Esophagus squamous epithelium (tissue), 5 donors: ENCODE measurements around the gene CACNB2. TPM values are rescaled to one million over a fixed set of nuclear protein-coding genes. Genes with fewer than 3 reads are reported as not detected.

ENCODE experiments used
- DNase-seq: peaks from one replicate; lab custom pipeline; 2025; lab: John Stamatoyannopoulos, UW
- H3K27ac ChIP-seq, 4 donors: fragments of 200-600 bp; sonication (generic); one replicate each; pipeline ENCODE4 v1.5.1; 2016 to 2019; ENCODE audit warnings: mild to moderate bottlenecking in 1 of 4
- H3K27me3 ChIP-seq, 4 donors: fragments of 200-600 bp; sonication (generic); 1 replicate in 3 of 4; 2 replicates in 1 of 4; pipeline versions ENCODE4 v1.5.1 to v1.6.0; 2017 to 2021; ENCODE audit warnings: antibody characterized with exemption in 1 of 4
- H3K36me3 ChIP-seq, 3 donors: fragments of 200-600 bp; sonication (generic); one replicate each; pipeline ENCODE4 v1.5.1; 2016 to 2019
- H3K4me1 ChIP-seq, 3 donors: fragments of 200-600 bp; sonication (generic); one replicate each; pipeline ENCODE4 v1.5.1; 2017 to 2019
- H3K4me3 ChIP-seq, 4 donors: fragments of 200-600 bp; sonication (generic); 1 replicate in 3 of 4; 2 replicates in 1 of 4; pipeline ENCODE4 v1.5.1; 2016 to 2019; ENCODE audit warnings: mild to moderate bottlenecking in 2 of 4, moderate library complexity in 1 of 4
- H3K9me3 ChIP-seq, 3 donors: fragments of 200-600 bp; sonication (generic); one replicate each; pipeline ENCODE4 v1.5.1; 2016 to 2019
- CTCF ChIP-seq, 6 experiments: fragments of 450-650 bp in 4 of 6; fragments of 200-600 bp in 2 of 6; sonication (generic) in 2 of 6; IDR thresholded peaks; one replicate each; pipeline ENCODE4 v1.5.1; 2016 to 2019; ENCODE audit warnings: antibody characterized with exemption in 6 of 6, mild to moderate bottlenecking in 4 of 6, moderate library complexity in 4 of 6
- POLR2A ChIP-seq, 4 donors: fragments of 450-650 bp; IDR thresholded peaks; one replicate each; pipeline ENCODE4 v1.6.1; 2017; ENCODE audit warnings: antibody characterized with exemption in 4 of 4, mild to moderate bottlenecking in 4 of 4, moderate library complexity in 3 of 4
- WGBS, 2 donors: methylation state at CpG; one replicate each; pipeline ENCODE4 v1.1.5; 2018; 5-methylcytosine and 5-hydroxymethylcytosine counted together
- intact Hi-C: fragments of 100-400 bp; cut with DNase I; formaldehyde crosslinking; loops from one replicate; pipeline ENCODE4 v1.15.0; 2022
- total RNA-seq, 4 donors: library from RNA; depleted of rRNA; stranded (reverse); fragments of >200 nt; gene quantifications; one replicate each; pipeline ENCODE4 v1.1.0, GENCODE V29; 2016
- donor health status: DM: yes; HTN: yes; CAD: no.

The CACNB2 gene
- total RNA-seq, 4 donors from 2014 or later, result 0.91 to 37.0 (median 5.7) TPM

- Histone ChIP-seq H3K9me3 (no peaks in the 10 kb centered on the region), H3K27ac (no peak overlapping the region), H3K27me3 (no peaks in the 10 kb centered on the region), H3K36me3 (no peaks in the 10 kb centered on the region), H3K4me1 (peaks cover 0 to 23% (median 0%) of the 10 kb centered on the region in 3 donors), H3K4me3 (no peak overlapping the region)
- no peak for DNase-seq
- TF ChIP-seq CTCF (IDR thresholded peaks at IDR 0.05), result peak in 1 of 6 experiments; percentile 11
- TF ChIP-seq POLR2A (IDR thresholded peaks at IDR 0.05), result no peak
- 54 to 62% methylated on average over 2 of the region's 2 CpGs for WGBS, 2 donors
- intact Hi-C loops, result no loop called here
Observed at GRCh38 chr10:18216482-18216881, 76.3 kb downstream of the CACNB2 start.

GRCh38 chr10:18217577-18217976, 77.4 kb downstream of the CACNB2 start:
- intact Hi-C loops, result no loop called here
- no peak for DNase-seq
- no peak for TF ChIP-seq CTCF (IDR thresholded peaks at IDR 0.05)
- TF ChIP-seq POLR2A (IDR thresholded peaks at IDR 0.05), result no peak
- Histone ChIP-seq H3K27me3 (no peaks in the 10 kb centered on the region), H3K27ac (peak overlapping the region in 1 of 4 donors; percentile 14), H3K4me1 (peaks cover 0 to 23% (median 0%) of the 10 kb centered on the region in 3 donors), H3K9me3 (no peaks in the 10 kb centered on the region), H3K4me3 (no peak overlapping the region), H3K36me3 (no peaks in the 10 kb centered on the region)
- 85 to 95% methylated on average over 2 of the region's 2 CpGs for WGBS, 2 donors

DNA sequence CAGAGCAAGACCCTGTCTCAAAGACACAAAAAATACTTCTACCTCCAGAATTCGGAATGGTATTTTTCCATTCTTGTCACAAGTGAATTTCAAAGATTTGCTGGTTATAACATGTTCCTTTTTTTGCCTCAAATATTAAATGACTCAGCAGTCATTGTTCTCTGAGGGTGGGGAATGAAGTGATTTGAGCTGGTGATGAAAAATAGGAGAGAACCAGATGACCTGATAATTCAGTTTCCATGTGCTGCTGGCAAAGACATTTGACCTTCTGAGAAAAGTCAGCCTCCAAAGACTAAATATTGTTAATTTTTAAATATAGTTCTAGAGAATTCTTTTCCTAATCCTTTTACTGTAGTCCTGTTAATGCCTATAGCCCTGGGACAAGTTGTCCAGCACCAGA, 78.9 kb downstream of the CACNB2 start:
- 42 to 57% methylated on average over 1 of the region's 1 CpG for WGBS, 2 donors

DNA sequence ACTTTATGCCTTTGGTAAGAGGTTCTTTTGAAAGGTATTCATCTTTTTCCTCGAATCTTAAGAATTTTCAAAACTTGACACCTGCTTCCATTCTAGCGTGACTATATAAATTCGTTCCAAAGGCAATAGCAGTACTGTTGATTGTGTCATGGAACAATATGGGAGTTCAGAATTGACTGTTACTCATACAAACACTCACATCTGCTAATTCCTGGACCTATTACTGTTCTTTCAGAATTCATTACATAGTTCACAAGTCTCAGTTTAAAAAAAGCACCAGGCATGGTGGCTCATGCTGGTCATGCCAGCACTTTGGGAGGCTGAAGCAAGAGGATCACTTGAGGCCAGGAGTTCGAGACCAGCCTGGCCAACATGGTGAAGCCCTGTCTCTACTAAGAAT, 80.9 kb downstream of the CACNB2 start:
- Histone ChIP-seq H3K27me3 (no peaks in the 10 kb centered on the region), H3K27ac (no peak overlapping the region), H3K4me3 (no peak overlapping the region), H3K4me1 (peaks cover 0 to 20% (median 0%) of the 10 kb centered on the region in 3 donors), H3K9me3 (no peaks in the 10 kb centered on the region), H3K36me3 (no peaks in the 10 kb centered on the region)
- no peak for TF ChIP-seq POLR2A (IDR thresholded peaks at IDR 0.05)
- no peak for TF ChIP-seq CTCF (IDR thresholded peaks at IDR 0.05)
- no peak for DNase-seq
- 32 to 58% methylated on average over 4 of the region's 4 CpGs for WGBS, 2 donors
- intact Hi-C loops, result no loop called here

More for the DNA sequence above, 78.9 kb downstream of the CACNB2 start:
- Histone ChIP-seq H3K4me1 (peaks cover 0 to 23% (median 0%) of the 10 kb centered on the region in 3 donors), H3K27ac (no peak overlapping the region), H3K4me3 (no peak overlapping the region), H3K9me3 (no peaks in the 10 kb centered on the region), H3K36me3 (no peaks in the 10 kb centered on the region), H3K27me3 (no peaks in the 10 kb centered on the region)
- intact Hi-C loops, result no loop called here
- TF ChIP-seq POLR2A (IDR thresholded peaks at IDR 0.05) (no peak), CTCF (IDR thresholded peaks at IDR 0.05) (no peak)
- no peak for DNase-seq

DNA sequence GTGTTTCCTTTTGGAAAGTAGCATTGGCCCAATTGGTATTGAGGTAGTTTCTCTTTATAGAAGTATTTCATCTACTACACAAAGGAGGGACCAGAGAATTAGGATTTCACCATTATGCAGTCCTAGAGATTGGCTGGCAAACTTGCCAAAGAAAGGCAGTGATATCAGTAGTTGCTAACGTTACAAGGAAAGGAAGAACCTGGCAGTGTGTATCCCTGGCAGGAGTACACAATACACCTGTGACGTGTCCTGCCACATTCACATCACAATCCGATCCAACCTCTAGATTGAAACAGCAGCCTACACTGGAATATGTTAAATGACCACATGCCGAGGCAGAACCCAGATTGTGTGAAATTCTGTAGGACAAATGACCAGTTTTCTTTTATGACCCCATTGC, 81.7 kb downstream of the CACNB2 start:
- H3K9me3 ChIP-seq, result no peaks in the 10 kb centered on the region
- TF ChIP-seq POLR2A (IDR thresholded peaks at IDR 0.05), result no peak
- no peak for TF ChIP-seq CTCF (IDR thresholded peaks at IDR 0.05)
- peaks cover 0 to 20% (median 0%) of the 10 kb centered on the region in 3 donors for H3K4me1 ChIP-seq
- no peaks in the 10 kb centered on the region for H3K27me3 ChIP-seq
- no peak for DNase-seq
- no peaks in the 10 kb centered on the region for H3K36me3 ChIP-seq
- 47 to 52% methylated on average over 4 of the region's 4 CpGs for WGBS, 2 donors
- H3K27ac ChIP-seq, result no peak overlapping the region
- no peak overlapping the region for H3K4me3 ChIP-seq
- intact Hi-C loops, result no loop called here
